Endothelial cell of umbilical vein (primary cell): Measurements from ENCODE around the gene PXT1. TPM values are rescaled to one million over a fixed set of nuclear protein-coding genes. Genes with fewer than 3 reads are reported as not detected.

ENCODE experiments used
- BruUV-seq: library from RNA; stranded (reverse); fragments of 400-500 nt; replicated peaks from 2 replicates; lab custom pipeline; 2021; lab: Mats Ljungman, UMichigan
- CTCF ChIA-PET: fragments of 300-600, 350-600 bp; sonication (Branson Sonifier 250); formaldehyde crosslinking; loops from one replicate; lab custom pipeline; 2021; ENCODE audit warnings: antibody characterized with exemption, inconsistent platforms; lab: Charles Lee
- POLR2A ChIA-PET: fragments of 300-600, 350-600 bp; sonication (Branson Sonifier 250); formaldehyde crosslinking; loops from one replicate; lab custom pipeline; 2021; ENCODE audit warnings: antibody characterized with exemption, inconsistent platforms; lab: Charles Lee
- DNase-seq: peaks from one replicate; pipeline ENCODE4 v3.0.0-alpha.2; 2011; ENCODE audit warnings: low read depth, low spot score
- FAIRE-seq: peaks from 2 replicates; lab custom pipeline; 2011; peaks lifted over from hg19 to GRCh38; lab: Jason Lieb, UNC
- H2AFZ ChIP-seq: 2 replicates; pipeline ENCODE4 v1.6.0; 2012; ENCODE audit warnings: low read depth, low read length, control low read depth, inconsistent platforms
- H3K27ac ChIP-seq: 2 replicates; pipeline ENCODE4 v1.5.1; 2011; ENCODE audit warnings: low read depth, mild to moderate bottlenecking, control low read depth, low read length, moderate library complexity; ENCODE audit not compliant: insufficient read depth
- H3K27me3 ChIP-seq, 2 experiments: 2 replicates each; pipeline versions ENCODE4 v1.6.0 to v1.6.1; 2011; ENCODE audit warnings: low read length in 2 of 2, mixed read lengths in 1 of 2; ENCODE audit not compliant: control insufficient read depth in 2 of 2, insufficient read depth in 2 of 2
- H3K36me3 ChIP-seq, 2 experiments: 2 replicates in 1 of 2; 3 replicates in 1 of 2; pipeline ENCODE4 v1.5.1; 2011; ENCODE audit warnings: low read length in 2 of 2, mild to moderate bottlenecking in 1 of 2, moderate library complexity in 1 of 2; ENCODE audit not compliant: control insufficient read depth in 2 of 2, insufficient read depth in 2 of 2; ENCODE audit errors: extremely low read depth in 1 of 2
- H3K4me1 ChIP-seq: 3 replicates; pipeline ENCODE4 v1.5.1; 2011; ENCODE audit warnings: mild to moderate bottlenecking, low read length; ENCODE audit not compliant: control insufficient read depth, insufficient read depth; ENCODE audit errors: extremely low read depth
- H3K4me2 ChIP-seq: 2 replicates; pipeline ENCODE4 v1.6.1; 2011; ENCODE audit warnings: low read length, control low read depth, mixed read lengths; ENCODE audit not compliant: insufficient read depth
- H3K4me3 ChIP-seq, 3 experiments: fragments of 200-600 bp in 1 of 3; sonication (generic), shearing (Covaris generic) in 1 of 3; replicated peaks in 1 of 3; 2 replicates each; pipeline ENCODE4 v1.5.1; 2011 to 2016; ENCODE audit warnings: control low read depth in 3 of 3, low read length in 3 of 3, mild to moderate bottlenecking in 2 of 3, inconsistent platforms in 1 of 3, low read depth in 1 of 3, moderate library complexity in 1 of 3; ENCODE audit not compliant: insufficient read depth in 1 of 3
- H3K79me2 ChIP-seq: 2 replicates; pipeline ENCODE4 v1.6.0; 2012; ENCODE audit warnings: low read length, inconsistent platforms; ENCODE audit not compliant: control insufficient read depth, insufficient read depth
- H3K9ac ChIP-seq: replicated peaks from 2 replicates; pipeline ENCODE3; 2011; ENCODE audit warnings: low read length, control low read depth; ENCODE audit not compliant: insufficient read depth; ENCODE audit errors: extremely low read depth
- H3K9me1 ChIP-seq: replicated peaks from 3 replicates; pipeline ENCODE4 v1.6.0; 2011; ENCODE audit warnings: mild to moderate bottlenecking, low read length; ENCODE audit not compliant: control insufficient read depth, insufficient read depth; ENCODE audit errors: extremely low read depth
- H3K9me3 ChIP-seq: replicated peaks from 2 replicates; pipeline ENCODE4 v1.5.1; 2012; ENCODE audit warnings: low read length, inconsistent platforms; ENCODE audit not compliant: control insufficient read depth, insufficient read depth
- H4K20me1 ChIP-seq: replicated peaks from 2 replicates; pipeline ENCODE3; 2011; ENCODE audit warnings: mild to moderate bottlenecking, low read length; ENCODE audit not compliant: control insufficient read depth, insufficient read depth; ENCODE audit errors: extremely low read depth
- GATA2 ChIP-seq: IDR thresholded peaks from 2 replicates; pipeline ENCODE4 v1.7.0; 2011; ENCODE audit warnings: low read depth, mild to moderate bottlenecking, moderate library complexity, mixed read lengths, low read length; ENCODE audit not compliant: insufficient read length, insufficient read depth
- dilution Hi-C: fragments of 300-500 bp; cut with MboI; formaldehyde crosslinking; loops from one replicate; pipeline ENCODE4 v1.15.0; 2019; ENCODE audit warnings: low sequenced_read_pairs; ENCODE audit not compliant: extremely low pct_ligation_motif_present
- intact Hi-C: fragments of 100-400 bp; cut with micrococcal nuclease; formaldehyde crosslinking; loops from one replicate; pipeline ENCODE4 v1.10.0; 2022
- polyA plus RNA-seq, 4 experiments: library from polyadenylated mRNA; depleted of rRNA in 3 of 4; stranded (reverse) in 3 of 4; unstranded in 1 of 4; fragments of >200 nt; gene quantifications; 2 replicates each; pipeline versions ENCODE4 v1.2.1 to v1.2.3, GENCODE V29; 2011 to 2012; ENCODE audit warnings: missing spikeins in 1 of 4
- total RNA-seq: library from RNA; stranded (reverse); gene quantifications from 2 replicates; pipeline ENCODE4 v1.2.3, GENCODE V29; 2021
- TF ChIP-seq, protein P1 (sequence below), 2 donors: IDR thresholded peaks; 1 replicate in 1 of 2; 2 replicates in 1 of 2; pipeline ENCODE4 v1.5.1; 2011; ENCODE audit warnings: low read length in 2 of 2, mild to moderate bottlenecking in 2 of 2, moderate library complexity in 2 of 2, control low read depth in 1 of 2, inconsistent platforms in 1 of 2, low read depth in 1 of 2; ENCODE audit not compliant: insufficient read depth in 1 of 2; ENCODE audit errors: extremely low read depth in 1 of 2

The PXT1 gene
- total and polyA plus RNA-seq, 2 donors (not counting 3 experiments of a cell fraction or from before 2014, with no cell fraction given), result not detected

GRCh38 chr6:36443471-36444428 is 1.1 kb upstream of the PXT1 start:
- no peaks in the 10 kb centered on the region for H3K36me3 ChIP-seq
- peaks cover 5% of the 10 kb centered on the region for H4K20me1 ChIP-seq
- H3K79me2 ChIP-seq, result peaks cover 50% of the 10 kb centered on the region
- TSS peak; percentile 44 for BruUV-seq
- TF ChIP-seq, protein P1, sequence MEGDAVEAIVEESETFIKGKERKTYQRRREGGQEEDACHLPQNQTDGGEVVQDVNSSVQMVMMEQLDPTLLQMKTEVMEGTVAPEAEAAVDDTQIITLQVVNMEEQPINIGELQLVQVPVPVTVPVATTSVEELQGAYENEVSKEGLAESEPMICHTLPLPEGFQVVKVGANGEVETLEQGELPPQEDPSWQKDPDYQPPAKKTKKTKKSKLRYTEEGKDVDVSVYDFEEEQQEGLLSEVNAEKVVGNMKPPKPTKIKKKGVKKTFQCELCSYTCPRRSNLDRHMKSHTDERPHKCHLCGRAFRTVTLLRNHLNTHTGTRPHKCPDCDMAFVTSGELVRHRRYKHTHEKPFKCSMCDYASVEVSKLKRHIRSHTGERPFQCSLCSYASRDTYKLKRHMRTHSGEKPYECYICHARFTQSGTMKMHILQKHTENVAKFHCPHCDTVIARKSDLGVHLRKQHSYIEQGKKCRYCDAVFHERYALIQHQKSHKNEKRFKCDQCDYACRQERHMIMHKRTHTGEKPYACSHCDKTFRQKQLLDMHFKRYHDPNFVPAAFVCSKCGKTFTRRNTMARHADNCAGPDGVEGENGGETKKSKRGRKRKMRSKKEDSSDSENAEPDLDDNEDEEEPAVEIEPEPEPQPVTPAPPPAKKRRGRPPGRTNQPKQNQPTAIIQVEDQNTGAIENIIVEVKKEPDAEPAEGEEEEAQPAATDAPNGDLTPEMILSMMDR (IDR thresholded peaks at IDR 0.05; ENCODE audit: extremely low read depth in 1 of 2, insufficient read depth in 1 of 2, low read depth in 1 of 2, low read length in 2 of 2), result peak in 1 of 2 donors; percentile 4
- TF ChIP-seq GATA2, result no peak
- peak overlapping the region; percentile 74 for H2AFZ ChIP-seq
- no peaks in the 10 kb centered on the region for H3K9me1 ChIP-seq
- DNase-seq (peak; percentile 36), FAIRE-seq (no peak)
- dilution Hi-C loops, result no loop called here
- no peaks in the 10 kb centered on the region for H3K9me3 ChIP-seq
- H3K4me2 ChIP-seq, result peak overlapping the region; percentile 98
- peak overlapping the region; percentile 91 for H3K9ac ChIP-seq
- H3K27ac ChIP-seq, result peak overlapping the region; percentile 95
- peaks cover 36% of the 10 kb centered on the region for H3K4me1 ChIP-seq
- POLR2A ChIA-PET, result interaction anchor here (1.0 kb wide), 1 partner anchor 9 kb away, joined by 4 read pairs; no protein-coding TSS in a partner anchor
- CTCF ChIA-PET, result interaction anchor here (1.0 to 2.2 kb wide), 4 partner anchors 15 to 103 kb away, joined by 3 to 18 read pairs (median 4); partner anchors contain the start of gene ETV7
- H3K27me3 ChIP-seq, result no peaks in the 10 kb centered on the region
- intact Hi-C loops, result loop anchor here (2.0 to 5.0 kb wide), 3 partner anchors 149 to 799 kb away; partner anchors contain the start of genes CDKN1A and SRSF3
- peak overlapping the region; percentile 78 to 96 (median 91) for H3K4me3 ChIP-seq
